Peyer's patch (tissue), 4 donors: ENCODE data around the gene TPPP3. TPM values are rescaled to one million over a fixed set of nuclear protein-coding genes. Genes with fewer than 3 reads are reported as not detected.

Source experiments
- DNase-seq, 3 donors: peaks; one replicate each; pipeline ENCODE4 v3.0.0-alpha.2; 2017 to 2019
- H3K27ac ChIP-seq, 4 donors: fragments of 200-600 bp; sonication (generic); one replicate each; pipeline ENCODE4 v1.5.1; 2016 to 2019
- H3K27me3 ChIP-seq, 2 donors: fragments of 200-600 bp; sonication (generic); one replicate each; pipeline ENCODE4 v1.5.1; 2019
- H3K36me3 ChIP-seq, 3 donors: fragments of 200-600 bp; sonication (generic); one replicate each; pipeline ENCODE4 v1.5.1; 2016 to 2019
- H3K4me1 ChIP-seq, 4 donors: fragments of 200-600 bp; sonication (generic); one replicate each; pipeline ENCODE4 v1.5.1; 2016 to 2019
- H3K4me3 ChIP-seq, 4 donors: fragments of 200-600 bp; sonication (generic); 1 replicate in 3 of 4; 2 replicates in 1 of 4; pipeline ENCODE4 v1.5.1; 2016 to 2019; ENCODE audit warnings: mild to moderate bottlenecking in 1 of 4
- H3K9me3 ChIP-seq, 4 donors: fragments of 200-600 bp; sonication (generic); one replicate each; pipeline ENCODE4 v1.5.1; 2016 to 2019; ENCODE audit warnings: mild to moderate bottlenecking in 1 of 4
- POLR2A ChIP-seq, 2 donors: fragments of 450-650 bp; IDR thresholded peaks; one replicate each; pipeline ENCODE4 v1.5.1; 2017; ENCODE audit warnings: antibody characterized with exemption in 2 of 2, mild to moderate bottlenecking in 2 of 2, moderate library complexity in 2 of 2
- total RNA-seq, 4 donors: library from RNA; depleted of rRNA; stranded (reverse); fragments of >200 nt; gene quantifications; one replicate each; pipeline ENCODE4 v1.1.0, GENCODE V29; 2016
- TF ChIP-seq, protein P1 (sequence below), 6 experiments: fragments of 450-650 bp in 4 of 6; fragments of 200-600 bp in 2 of 6; sonication (generic) in 1 of 6; IDR thresholded peaks; one replicate each; pipeline ENCODE4 v1.5.1; 2017 to 2019; ENCODE audit warnings: antibody characterized with exemption in 6 of 6, mild to moderate bottlenecking in 3 of 6, moderate library complexity in 1 of 6

Gene TPPP3
- total RNA-seq, 4 donors from 2014 or later: 6.6 to 33.3 (median 16.6) TPM

DNA sequence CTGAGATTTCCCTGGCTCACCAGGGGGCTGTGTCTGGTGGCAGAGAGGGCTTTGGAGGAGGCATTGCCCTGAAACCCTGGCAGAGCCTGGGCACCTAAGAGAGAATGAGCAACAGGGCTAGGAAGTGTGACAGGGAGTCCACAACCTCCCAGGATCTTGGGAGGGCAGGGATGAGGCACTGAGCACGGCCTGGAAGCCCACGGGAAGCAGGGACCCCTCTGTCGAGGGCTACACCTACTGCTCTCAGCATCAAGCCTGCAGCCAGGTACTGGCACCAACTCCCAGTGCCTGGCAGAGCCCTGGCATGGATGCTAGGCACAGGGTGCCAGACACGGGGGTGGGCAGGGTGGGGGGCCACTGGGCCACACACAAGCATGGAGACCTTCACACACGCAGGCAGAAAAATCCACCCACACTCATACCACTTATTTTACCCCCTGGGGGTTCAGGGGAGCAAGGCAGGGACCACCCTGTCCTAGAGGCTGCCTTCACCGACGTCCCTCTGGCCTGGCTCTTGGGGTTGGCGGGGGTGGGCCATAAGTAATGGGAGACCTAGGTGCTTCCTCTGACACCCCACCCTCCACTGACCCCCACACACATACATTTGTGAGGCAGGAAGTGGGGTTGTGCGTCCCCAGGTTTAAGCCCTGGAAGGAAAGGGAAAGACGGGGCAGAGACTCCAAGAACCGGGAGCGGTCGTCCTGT is 36.7 kb upstream of the TPPP3 start:
- Histone ChIP-seq H3K9me3 (no peaks in the 10 kb centered on the region), H3K4me3 (peak overlapping the region; percentile 43 to 92 (median 58)), H3K36me3 (no peaks in the 10 kb centered on the region), H3K27ac (peak overlapping the region; percentile 49 to 99 (median 86)), H3K4me1 (peaks cover 0 to 21% (median 13%) of the 10 kb centered on the region in 4 donors), H3K27me3 (no peaks in the 10 kb centered on the region)
- TF ChIP-seq, protein P1, sequence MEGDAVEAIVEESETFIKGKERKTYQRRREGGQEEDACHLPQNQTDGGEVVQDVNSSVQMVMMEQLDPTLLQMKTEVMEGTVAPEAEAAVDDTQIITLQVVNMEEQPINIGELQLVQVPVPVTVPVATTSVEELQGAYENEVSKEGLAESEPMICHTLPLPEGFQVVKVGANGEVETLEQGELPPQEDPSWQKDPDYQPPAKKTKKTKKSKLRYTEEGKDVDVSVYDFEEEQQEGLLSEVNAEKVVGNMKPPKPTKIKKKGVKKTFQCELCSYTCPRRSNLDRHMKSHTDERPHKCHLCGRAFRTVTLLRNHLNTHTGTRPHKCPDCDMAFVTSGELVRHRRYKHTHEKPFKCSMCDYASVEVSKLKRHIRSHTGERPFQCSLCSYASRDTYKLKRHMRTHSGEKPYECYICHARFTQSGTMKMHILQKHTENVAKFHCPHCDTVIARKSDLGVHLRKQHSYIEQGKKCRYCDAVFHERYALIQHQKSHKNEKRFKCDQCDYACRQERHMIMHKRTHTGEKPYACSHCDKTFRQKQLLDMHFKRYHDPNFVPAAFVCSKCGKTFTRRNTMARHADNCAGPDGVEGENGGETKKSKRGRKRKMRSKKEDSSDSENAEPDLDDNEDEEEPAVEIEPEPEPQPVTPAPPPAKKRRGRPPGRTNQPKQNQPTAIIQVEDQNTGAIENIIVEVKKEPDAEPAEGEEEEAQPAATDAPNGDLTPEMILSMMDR (IDR thresholded peaks at IDR 0.05): no peak
- peak in 1 of 2 donors; percentile 4 for TF ChIP-seq POLR2A (IDR thresholded peaks at IDR 0.05)
- DNase-seq: no peak

DNA sequence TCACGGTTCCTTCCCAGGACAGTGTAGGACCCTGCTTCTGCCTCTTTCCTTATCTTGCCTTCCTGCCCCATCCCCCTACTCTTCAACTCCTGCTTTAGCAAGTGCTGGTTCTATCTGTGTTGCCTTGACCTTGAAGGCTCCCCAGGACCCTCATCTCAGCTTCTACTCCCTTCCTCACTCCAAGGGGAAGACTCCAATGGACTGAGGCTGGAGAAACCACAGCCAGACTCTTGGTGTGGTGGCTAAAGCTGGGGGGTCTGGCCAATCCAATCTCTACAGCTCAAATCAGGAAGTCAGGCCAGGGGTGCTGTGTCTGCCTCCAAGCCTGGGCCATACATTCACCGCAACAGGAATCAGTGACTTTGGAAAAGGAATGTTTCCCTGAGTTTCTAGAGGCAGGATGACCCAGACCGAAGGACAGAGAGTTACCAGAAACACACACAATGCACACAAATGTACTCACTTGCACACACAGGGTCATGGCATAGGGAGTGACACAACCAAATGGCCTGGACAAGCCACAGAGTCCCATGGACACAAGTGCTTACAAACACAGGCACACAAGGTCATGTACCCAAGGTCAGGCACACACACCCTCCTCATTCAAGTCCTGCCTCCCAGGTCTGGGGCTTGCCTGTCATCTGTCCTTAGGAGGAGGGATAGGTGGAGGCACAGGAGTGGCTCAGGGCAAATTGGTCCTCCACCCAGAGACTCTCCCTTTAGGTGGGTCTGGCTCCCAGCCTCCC is 35.9 kb upstream of the TPPP3 start:
- no peaks in the 10 kb centered on the region for H3K9me3 ChIP-seq
- TF ChIP-seq, protein P1 (IDR thresholded peaks at IDR 0.05): peak in 1 of 6 experiments; percentile 2
- TF ChIP-seq POLR2A (IDR thresholded peaks at IDR 0.05): peak; percentile 91 to 96
- peak overlapping the region in 3 of 4 donors; percentile 80 to 99 (median 93) for H3K27ac ChIP-seq
- H3K27me3 ChIP-seq: no peaks in the 10 kb centered on the region
- peaks cover 0 to 21% (median 13%) of the 10 kb centered on the region in 4 donors for H3K4me1 ChIP-seq
- peak in 2 of 3 donors; percentile 82 to 84 for DNase-seq
- peak overlapping the region in 2 of 4 donors; percentile 62 to 92 for H3K4me3 ChIP-seq
- no peaks in the 10 kb centered on the region for H3K36me3 ChIP-seq

DNA sequence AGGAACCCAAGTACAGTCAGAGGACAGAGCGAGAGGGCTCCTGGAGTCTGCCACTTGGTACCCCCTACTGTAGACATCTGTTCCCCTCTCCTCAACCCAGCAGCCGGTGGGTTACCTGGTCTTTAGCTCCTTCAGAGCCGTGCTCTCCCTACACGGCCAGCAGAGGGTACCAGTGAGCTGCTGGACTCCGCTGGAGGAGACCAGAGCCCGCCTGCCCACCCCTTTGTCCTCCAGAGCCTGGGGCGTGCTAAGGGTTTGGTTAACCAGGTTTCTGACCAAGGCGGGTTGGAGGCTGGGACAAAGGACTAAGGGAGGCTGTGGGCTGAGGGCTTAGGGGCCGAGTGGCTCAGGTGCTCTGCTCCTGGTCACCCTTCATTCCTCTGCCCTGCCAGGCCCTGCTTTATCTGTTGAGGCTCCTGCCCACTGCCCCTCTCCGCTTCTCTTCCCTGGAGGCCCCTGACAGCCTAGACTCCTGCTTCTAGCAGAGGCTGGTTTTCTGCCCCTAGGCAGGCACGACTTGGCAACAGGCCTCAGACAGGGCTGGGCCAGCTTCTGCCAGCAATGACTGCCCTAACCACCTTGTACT is 34.9 kb upstream of the TPPP3 start:
- Histone ChIP-seq H3K27ac (peak overlapping the region in 3 of 4 donors; percentile 80 to 99 (median 93)), H3K36me3 (no peaks in the 10 kb centered on the region), H3K4me3 (no peak overlapping the region), H3K27me3 (no peaks in the 10 kb centered on the region), H3K9me3 (no peaks in the 10 kb centered on the region), H3K4me1 (peaks cover 0 to 21% (median 13%) of the 10 kb centered on the region in 4 donors)
- peak; percentile 57 to 88 (median 86) for DNase-seq
- TF ChIP-seq, protein P1 (IDR thresholded peaks at IDR 0.05): peak; percentile 26 to 95 (median 84)
- TF ChIP-seq POLR2A (IDR thresholded peaks at IDR 0.05): peak in 1 of 2 donors; percentile 19

DNA sequence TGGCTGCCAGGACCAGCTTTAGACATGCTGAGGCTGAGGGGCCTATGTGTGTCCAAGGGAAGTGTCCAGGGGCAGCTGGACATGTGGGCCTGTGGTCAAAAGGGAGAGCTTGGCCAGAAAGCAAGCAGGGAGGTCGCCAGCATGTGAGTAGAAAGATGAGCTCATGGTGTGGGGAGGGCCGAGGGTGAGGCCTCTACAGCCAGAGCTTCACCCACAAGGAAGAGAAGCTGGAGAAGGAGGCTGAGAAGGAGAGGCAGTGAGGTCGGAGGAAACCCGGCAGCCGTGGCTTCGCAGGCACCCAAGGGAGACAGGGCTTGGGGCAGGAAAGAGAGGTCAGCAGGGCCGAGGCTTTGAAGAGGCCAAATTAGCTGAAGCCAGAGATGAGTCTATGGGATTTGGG is 33.7 kb upstream of the TPPP3 start:
- Histone ChIP-seq H3K9me3 (no peaks in the 10 kb centered on the region), H3K4me1 (peaks cover 0 to 18% (median 11%) of the 10 kb centered on the region in 4 donors), H3K27me3 (no peaks in the 10 kb centered on the region), H3K4me3 (no peak overlapping the region), H3K36me3 (no peaks in the 10 kb centered on the region), H3K27ac (no peak overlapping the region)
- TF ChIP-seq POLR2A (IDR thresholded peaks at IDR 0.05): no peak
- TF ChIP-seq, protein P1 (IDR thresholded peaks at IDR 0.05): no peak
- no peak for DNase-seq

DNA sequence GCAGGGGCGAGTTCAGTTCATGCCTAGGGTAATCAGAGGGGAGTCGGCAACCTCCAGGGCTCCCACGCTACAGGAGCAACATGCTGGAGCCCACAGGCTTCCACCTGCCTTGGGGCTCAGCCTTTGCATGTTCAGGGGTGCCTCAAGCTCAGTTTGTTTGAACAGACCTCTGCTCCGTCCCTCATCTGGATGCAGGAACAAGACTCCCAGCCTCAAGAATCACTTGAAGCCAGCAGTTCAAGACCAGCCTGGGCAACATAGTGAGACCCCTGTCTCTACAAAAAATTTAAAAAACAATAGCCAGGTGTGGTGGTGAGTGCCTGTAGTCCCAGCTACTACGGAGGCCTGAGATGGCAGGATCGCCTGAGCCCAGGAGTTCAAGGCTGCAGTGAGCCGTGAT is 32.7 kb upstream of the TPPP3 start:
- Histone ChIP-seq H3K4me3 (no peak overlapping the region), H3K27me3 (no peaks in the 10 kb centered on the region), H3K27ac (no peak overlapping the region), H3K9me3 (no peaks in the 10 kb centered on the region), H3K4me1 (peaks cover 0 to 11% (median 7%) of the 10 kb centered on the region in 4 donors), H3K36me3 (no peaks in the 10 kb centered on the region)
- TF ChIP-seq, protein P1 (IDR thresholded peaks at IDR 0.05): no peak
- TF ChIP-seq POLR2A (IDR thresholded peaks at IDR 0.05): no peak
- DNase-seq: no peak
